ENCODE results near the gene TERB1. TPM values are rescaled to one million over a fixed set of nuclear protein-coding genes. Genes with fewer than 3 reads are reported as not detected.
A peak's percentile ranks its signal among the peaks of the same experiment; 100 is the strongest.

The TERB1 gene
- total and polyA plus RNA-seq, 2 of the 13 experiments (the other 11 are each of a cell fraction or from before 2014, with no cell fraction given) = not detected

- Histone ChIP-seq H2AFZ (ENCODE audit: low read length) (no peak overlapping the region), H3K4me1 (ENCODE audit: insufficient read depth, low read length) (peaks cover 16% of the 10 kb centered on the region), H3K9me3 (ENCODE audit: low read length) (no peaks in the 10 kb centered on the region), H3K4me2 (ENCODE audit: low read depth, low read length) (0 out of 2 replicates have a peak overlapping the region, but pooled peaks have one; percentile 11), H3K4me3 (replicated peaks in 1 of 3; ENCODE audit: insufficient read depth in 1 of 3, low read depth in 2 of 3, low read length in 3 of 3) (no peak overlapping the region), H3K36me3 (replicated peaks in 1 of 2; ENCODE audit: control insufficient read depth in 1 of 2, insufficient read depth in 2 of 2, low read length in 2 of 2) (no peaks in the 10 kb centered on the region), H4K20me1 (ENCODE audit: insufficient read depth, low read length) (no peaks in the 10 kb centered on the region), H3K27ac (ENCODE audit: extremely low read length, insufficient read depth, low read length) (no peak overlapping the region), H3K27me3 (ENCODE audit: control insufficient read depth in 1 of 2, insufficient read depth in 2 of 2, low read length in 2 of 2) (no peaks in the 10 kb centered on the region; a peak in 2 of 5 replicates), H3K9ac (ENCODE audit: insufficient read depth, low read depth, low read length) (no peak overlapping the region), H3K79me2 (ENCODE audit: insufficient read depth, low read length) (no peaks in the 10 kb centered on the region)
- intact Hi-C loops (cut with micrococcal nuclease; ENCODE audit: unreplicated experiment) (no loop called here), in situ Hi-C loops (cut with HindIII; ENCODE audit: extremely low pct_ligation_motif_present, low pct_unique_long_range_greater_than_20kb) (no loop called here)
- TF ChIP-seq HNF4G (IDR thresholded peaks at IDR 0.05; ENCODE audit: borderline replicate concordance, low read depth, low read length) (0 out of 2 replicates have a peak, but pooled peaks have one; percentile 23), HNF4G (CRISPR knock-in tag; IDR thresholded peaks at IDR 0.05; ENCODE audit: borderline replicate concordance, low read depth) (no peak), HNF4A (CRISPR knock-in tag; IDR thresholded peaks at IDR 0.05) (peak; percentile 66), GFI1 (CRISPR knock-in tag; IDR thresholded peaks at IDR 0.05; ENCODE audit: borderline replicate concordance) (peak; percentile 17; the same call in 1 of the 2 replicates), POLR2AphosphoS5 (IDR thresholded peaks at IDR 0.05; ENCODE audit: low read depth, low read length) (no peak), ZNF558 (CRISPR knock-in tag; IDR thresholded peaks at IDR 0.05; ENCODE audit: borderline replicate concordance) (0 out of 2 replicates have a peak, but pooled peaks have one; percentile 21), ZNF619 (CRISPR knock-in tag; IDR thresholded peaks at IDR 0.05) (0 out of 2 replicates have a peak, but pooled peaks have one; percentile 2), ZC3H4 (CRISPR knock-in tag; IDR thresholded peaks at IDR 0.05; ENCODE audit: borderline replicate concordance) (no peak), ISL2 (CRISPR knock-in tag; IDR thresholded peaks at IDR 0.05) (peak; percentile 22; the same call in 1 of the 2 replicates), ZNF605 (CRISPR knock-in tag; IDR thresholded peaks at IDR 0.05) (peak; percentile 23; the same call in 1 of the 2 replicates)
- FAIRE-seq (peak; percentile 76), DNase-seq (ENCODE audit: low spot score) (no peak), ATAC-seq (peak; percentile 11)
- no TSS peak for BruUV-seq (replicated peaks)
- 29% methylated on average over 6 of the region's 6 CpGs for WGBS (ENCODE audit: low lambda C conversion rate)
- POLR2A ChIA-PET = no interaction called here
- CTCF ChIA-PET (ENCODE audit: low intra/inter-chr PET ratio, low total read pairs) = no interaction called here
Observed at GRCh38 chr16:66714654-66715307, 86.6 kb downstream of the TERB1 start.
